ENCODE data around the gene GIT2. TPM values are rescaled to one million over a fixed set of nuclear protein-coding genes. Genes with fewer than 3 reads are reported as not detected.
"Not testable (repeated sequence)": the region's sequence is repeated elsewhere in the genome, so short reads cannot be mapped to it uniquely, and the experiment has no call there.

GIT2 gene
- total RNA-seq, 2 donors from 2014 or later, result 87.5 to 94.2 TPM

- ATAC-seq (peak; percentile 77 to 83), DNase-seq (ENCODE audit: low spot score) (no peak)
- Mint-ChIP-seq H3K27me3 (no peaks in the 10 kb centered on the region), H3K27ac (peak overlapping the region; percentile 82 to 85), H3K36me3 (peaks cover 17% of the 10 kb centered on the region), H3K4me1 (ENCODE audit: low read depth in 2 of 2) (peaks cover 28 to 32% of the 10 kb centered on the region in 2 donors), H3K4me3 (peak overlapping the region; percentile 61), H3K9me3 (no peaks in the 10 kb centered on the region)
These were observed 51.4 kb downstream of the GIT2 start for GRCh38 chr12:109944561-109945359.

DNA sequence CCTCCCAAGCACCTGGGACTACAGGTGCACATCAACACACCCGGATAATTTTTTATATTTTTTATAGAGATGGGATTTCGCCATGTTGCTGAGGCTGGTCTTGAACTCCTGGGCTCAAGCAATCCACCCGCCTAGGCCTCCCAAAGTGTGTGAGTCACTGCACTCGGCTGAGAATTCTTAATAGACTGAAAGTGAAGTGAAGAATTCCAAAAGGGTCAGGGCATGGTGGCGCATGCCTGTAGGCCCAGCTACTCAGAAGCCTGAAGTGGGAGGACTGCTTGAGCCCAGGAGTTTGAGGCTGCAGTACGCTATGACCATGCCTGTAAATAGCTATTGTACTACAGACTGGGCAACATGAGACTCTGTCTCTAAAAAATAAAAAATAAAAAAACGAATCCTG lies 52.4 kb downstream of the GIT2 start:
- H3K27ac Mint-ChIP-seq, result no peak overlapping the region
- H3K36me3 Mint-ChIP-seq, result peaks cover 20% of the 10 kb centered on the region
- no peaks in the 10 kb centered on the region for H3K27me3 Mint-ChIP-seq
- no peak for ATAC-seq
- peaks cover 28 to 32% of the 10 kb centered on the region in 2 donors for H3K4me1 Mint-ChIP-seq (ENCODE audit: low read depth in 2 of 2)
- H3K4me3 Mint-ChIP-seq, result no peak overlapping the region
- H3K9me3 Mint-ChIP-seq, result no peaks in the 10 kb centered on the region
- no peak for DNase-seq (ENCODE audit: low spot score)

- ATAC-seq, result no peak
- no peak overlapping the region for H3K27ac Mint-ChIP-seq
These were observed 55.7 kb downstream of the GIT2 start for GRCh38 chr12:109940339-109940923.

DNA sequence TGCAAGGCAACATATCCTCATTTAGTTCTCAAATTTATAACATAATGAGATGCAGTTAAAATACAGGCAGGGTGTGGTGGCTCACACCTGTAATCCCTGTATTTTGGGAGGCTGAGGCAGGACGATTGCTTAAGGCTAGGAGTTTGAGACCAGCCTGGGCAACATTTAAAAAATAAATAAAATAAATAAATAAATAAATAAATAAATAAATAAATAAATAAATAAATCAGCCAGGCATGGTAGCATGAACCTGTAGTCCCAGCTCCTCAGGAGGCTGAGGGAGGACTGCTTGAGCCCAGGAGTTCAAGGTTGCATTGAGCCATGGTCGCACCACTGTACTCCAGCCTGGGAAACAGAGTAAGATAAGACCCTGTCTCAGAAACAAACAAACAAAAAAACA lies 56.7 kb downstream of the GIT2 start:
- DNase-seq (ENCODE audit: low spot score) (no peak), ATAC-seq (no peak)
- Mint-ChIP-seq H3K27me3 (no peaks in the 10 kb centered on the region), H3K36me3 (peaks cover 10% of the 10 kb centered on the region), H3K27ac (no peak overlapping the region), H3K9me3 (no peaks in the 10 kb centered on the region), H3K4me3 (no peak overlapping the region), H3K4me1 (ENCODE audit: low read depth in 2 of 2) (peaks cover 2% of the 10 kb centered on the region in 2 donors)

More at GRCh38 chr12:109940339-109940923, 55.7 kb downstream of the GIT2 start:
- H3K36me3 Mint-ChIP-seq, result peaks cover 15% of the 10 kb centered on the region
- H3K4me3 Mint-ChIP-seq, result no peak overlapping the region
- H3K4me1 Mint-ChIP-seq (ENCODE audit: low read depth in 2 of 2), result peaks cover 10 to 11% of the 10 kb centered on the region in 2 donors
- no peak for DNase-seq (ENCODE audit: low spot score)
- H3K9me3 Mint-ChIP-seq, result no peaks in the 10 kb centered on the region
- no peaks in the 10 kb centered on the region for H3K27me3 Mint-ChIP-seq

GRCh38 chr12:109938947-109939346 lies 57.2 kb downstream of the GIT2 start:
- Mint-ChIP-seq H3K27me3 (no peaks in the 10 kb centered on the region), H3K4me3 (no peak overlapping the region), H3K4me1 (ENCODE audit: low read depth in 2 of 2) (no peaks in the 10 kb centered on the region), H3K36me3 (peaks cover 9% of the 10 kb centered on the region), H3K27ac (no peak overlapping the region), H3K9me3 (no peaks in the 10 kb centered on the region)
- no peak for ATAC-seq
- DNase-seq (ENCODE audit: low spot score), result no peak

DNA sequence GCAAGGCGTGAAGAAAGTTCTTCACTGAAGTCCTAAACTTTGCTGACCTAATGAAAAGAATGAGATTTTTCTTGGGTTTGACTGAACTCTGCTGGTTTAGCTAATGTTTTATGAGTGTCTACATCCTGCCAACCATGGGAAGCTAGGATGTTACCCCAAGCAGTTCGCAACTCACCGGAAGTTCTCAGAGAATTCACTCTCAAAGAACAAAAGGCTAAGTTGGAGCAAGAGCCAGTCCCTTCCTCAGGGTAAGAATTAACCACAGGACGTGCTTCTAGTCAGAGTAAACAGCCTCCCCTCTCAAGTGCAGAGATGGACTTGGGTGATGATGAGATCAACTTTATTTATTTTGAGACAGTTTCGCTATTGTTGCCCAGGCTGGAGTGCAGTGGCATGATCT lies 58.8 kb downstream of the GIT2 start:
- ATAC-seq (no peak), DNase-seq (ENCODE audit: low spot score) (no peak)
- Mint-ChIP-seq H3K9me3 (no peaks in the 10 kb centered on the region), H3K27ac (no peak overlapping the region), H3K27me3 (no peaks in the 10 kb centered on the region), H3K4me3 (no peak overlapping the region), H3K4me1 (ENCODE audit: low read depth in 2 of 2) (no peaks in the 10 kb centered on the region), H3K36me3 (peaks cover 12% of the 10 kb centered on the region)

- Mint-ChIP-seq H3K27ac (no peak overlapping the region), H3K4me1 (ENCODE audit: low read depth in 2 of 2) (no peaks in the 10 kb centered on the region), H3K9me3 (no peaks in the 10 kb centered on the region), H3K36me3 (peaks cover 14% of the 10 kb centered on the region), H3K4me3 (no peak overlapping the region), H3K27me3 (no peaks in the 10 kb centered on the region)
- DNase-seq (ENCODE audit: low spot score) (no peak), ATAC-seq (no peak)
These were observed 62.1 kb downstream of the GIT2 start for GRCh38 chr12:109934026-109934425.

DNA sequence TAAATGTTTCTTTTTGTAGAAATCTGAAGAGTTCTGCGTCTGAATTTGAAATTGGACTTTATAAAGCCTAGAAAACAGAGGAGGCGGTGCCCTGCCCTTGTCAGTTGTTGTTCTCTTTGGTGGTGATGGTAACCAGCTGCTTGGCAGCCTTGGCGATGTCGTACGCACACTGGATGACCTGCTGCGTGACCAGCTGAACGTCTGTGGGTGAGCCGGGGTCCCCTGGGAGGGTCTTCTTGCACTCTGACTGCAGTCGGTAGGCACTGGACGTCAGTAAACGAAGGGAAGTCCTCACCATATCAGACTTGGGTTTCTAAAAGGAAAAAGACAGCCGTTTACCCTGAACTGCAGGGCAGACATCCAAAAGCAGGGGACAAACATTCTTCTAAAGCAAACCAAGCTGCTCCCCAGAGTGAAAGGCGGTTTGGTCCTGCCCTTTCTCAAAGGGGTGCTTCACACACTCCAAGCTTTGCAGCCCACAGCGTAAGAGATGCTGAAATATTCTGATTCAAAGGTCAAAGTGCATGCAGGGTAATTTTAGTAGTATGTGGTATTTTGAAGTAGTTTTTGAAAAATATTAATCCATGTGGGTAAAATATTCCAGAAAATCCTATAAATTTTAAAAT lies 63.2 kb downstream of the GIT2 start:
- Mint-ChIP-seq H3K4me3 (no peak overlapping the region), H3K27ac (no peak overlapping the region), H3K9me3 (no peaks in the 10 kb centered on the region), H3K36me3 (peaks cover 13% of the 10 kb centered on the region), H3K27me3 (no peaks in the 10 kb centered on the region), H3K4me1 (ENCODE audit: low read depth in 2 of 2) (no peaks in the 10 kb centered on the region)
- DNase-seq (ENCODE audit: low spot score) (no peak), ATAC-seq (no peak)

DNA sequence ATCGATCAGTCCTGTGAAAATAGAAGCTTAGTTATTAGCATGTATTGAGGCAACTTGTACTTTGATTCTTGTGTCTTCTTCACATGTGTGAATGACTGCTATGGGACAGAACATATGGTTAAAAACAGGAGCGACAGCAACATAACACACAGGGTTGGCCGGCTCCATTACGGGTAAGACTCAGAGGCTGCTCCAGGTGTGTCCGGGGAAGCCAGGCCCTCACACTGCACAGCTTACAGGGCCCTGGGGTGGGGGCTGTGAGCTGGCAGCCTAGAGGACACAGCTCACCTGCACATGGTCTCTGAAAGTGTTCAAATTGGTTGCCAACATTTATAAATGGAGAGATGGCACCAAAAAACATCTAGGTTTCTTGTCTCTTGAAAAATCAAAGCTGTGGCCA lies 65.0 kb downstream of the GIT2 start:
- DNase-seq (ENCODE audit: low spot score) (no peak), ATAC-seq (no peak)
- Mint-ChIP-seq H3K27ac (no peak overlapping the region), H3K4me1 (ENCODE audit: low read depth in 2 of 2) (peaks cover 0 to 4% of the 10 kb centered on the region in 2 donors), H3K4me3 (no peak overlapping the region), H3K27me3 (no peaks in the 10 kb centered on the region), H3K9me3 (no peaks in the 10 kb centered on the region), H3K36me3 (peaks cover 13% of the 10 kb centered on the region)

GRCh38 chr12:109930028-109930800 lies 66.0 kb downstream of the GIT2 start:
- Mint-ChIP-seq H3K9me3 (no peaks in the 10 kb centered on the region), H3K27me3 (no peaks in the 10 kb centered on the region), H3K36me3 (peaks cover 9% of the 10 kb centered on the region), H3K4me3 (no peak overlapping the region), H3K27ac (no peak overlapping the region), H3K4me1 (ENCODE audit: low read depth in 2 of 2) (peaks cover 0 to 4% of the 10 kb centered on the region in 2 donors)
- DNase-seq (ENCODE audit: low spot score) (no peak), ATAC-seq (no peak)

- not testable (repeated sequence) for DNase-seq (ENCODE audit: low spot score); H3K4me1 Mint-ChIP-seq (ENCODE audit: low read depth in 2 of 2); H3K36me3 Mint-ChIP-seq; H3K27ac Mint-ChIP-seq; H3K27me3 Mint-ChIP-seq; ATAC-seq; H3K9me3 Mint-ChIP-seq; H3K4me3 Mint-ChIP-seq
These were observed 66.8 kb downstream of the GIT2 start for GRCh38 chr12:109929326-109929725.

DNA sequence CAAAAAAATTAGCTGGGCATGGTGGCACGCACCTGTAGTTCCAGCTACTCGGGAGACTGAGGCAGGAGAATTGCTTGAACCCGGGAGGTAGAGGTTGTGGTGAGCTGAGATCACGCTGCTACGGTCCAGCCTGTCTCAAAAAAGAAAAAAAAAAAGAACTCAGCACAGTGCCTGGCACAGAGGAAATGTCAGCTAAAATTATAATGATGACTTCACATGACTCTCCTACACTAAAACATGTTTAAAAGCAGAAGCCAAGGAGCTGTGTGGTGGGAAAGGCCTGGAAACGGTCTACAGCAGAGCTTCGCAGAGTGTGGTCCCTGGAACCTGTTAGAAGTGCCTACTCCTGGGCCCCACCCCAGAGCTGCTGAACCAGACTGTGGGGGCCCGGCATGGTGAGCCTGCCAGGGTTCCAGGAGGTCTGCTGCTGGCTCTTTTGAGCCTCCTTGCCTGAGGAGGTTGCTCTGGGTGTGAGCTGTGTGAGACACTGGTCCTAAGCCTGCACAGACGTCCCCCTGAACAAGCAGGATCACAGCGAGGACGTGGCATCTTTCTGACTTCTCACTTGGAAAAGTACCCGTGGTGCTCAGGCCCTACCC lies 68.0 kb downstream of the GIT2 start:
- Mint-ChIP-seq H3K27ac (peak overlapping the region in 1 of 2 donors; percentile 68), H3K9me3 (no peaks in the 10 kb centered on the region), H3K4me3 (no peak overlapping the region), H3K27me3 (no peaks in the 10 kb centered on the region), H3K4me1 (ENCODE audit: low read depth in 2 of 2) (peaks cover 0 to 8% of the 10 kb centered on the region in 2 donors), H3K36me3 (peaks cover 9% of the 10 kb centered on the region)
- ATAC-seq (no peak), DNase-seq (ENCODE audit: low spot score) (no peak)

- ATAC-seq (peak; percentile 64 to 67), DNase-seq (ENCODE audit: low spot score) (no peak)
- H3K4me3 Mint-ChIP-seq, result no peak overlapping the region
- H3K4me1 Mint-ChIP-seq (ENCODE audit: low read depth in 2 of 2), result peaks cover 0 to 8% of the 10 kb centered on the region in 2 donors
- peak overlapping the region in 1 of 2 donors; percentile 68 for H3K27ac Mint-ChIP-seq
- no peaks in the 10 kb centered on the region for H3K27me3 Mint-ChIP-seq
- H3K36me3 Mint-ChIP-seq, result peaks cover 9% of the 10 kb centered on the region
- no peaks in the 10 kb centered on the region for H3K9me3 Mint-ChIP-seq
These were observed 68.5 kb downstream of the GIT2 start for GRCh38 chr12:109927622-109928021.

All from natural killer cell treated with Interleukin-12 subunit alpha and Interleukin-12 subunit beta and Interleukin-15 and Interleukin-18, amount 100 ng/mL, for 72 hours (primary cell).